WTC11 (cell line): ENCODE data around the gene CGB7. TPM values are rescaled to one million over a fixed set of nuclear protein-coding genes. Genes with fewer than 3 reads are reported as not detected.

Source experiments
- ATAC-seq: fragments of 200-7000 bp; cut with Tn5 transposase; 2 replicates; pipeline ENCODE4 v1.10.0; 2021; ENCODE audit warnings: mild to moderate bottlenecking, moderate library complexity
- CTCF ChIA-PET: fragments of 300-600 bp; sonication (Branson Sonifier 250); formaldehyde crosslinking; loops from one replicate; lab custom pipeline; 2021; ENCODE audit warnings: antibody characterized with exemption; lab: Charles Lee
- POLR2A ChIA-PET: fragments of 350-600 bp; sonication (Branson Sonifier 250); formaldehyde crosslinking; loops from one replicate; lab custom pipeline; 2021; ENCODE audit warnings: antibody characterized with exemption; lab: Charles Lee
- DNase-seq: peaks from one replicate; pipeline ENCODE4 v3.0.0; 2021; ENCODE audit warnings: low spot score
- H3K27ac Mint-ChIP-seq: 2 replicates; pipeline ENCODE4 v1.8.0; 2021; ENCODE audit warnings: mixed read lengths
- H3K27me3 Mint-ChIP-seq: 2 replicates; pipeline ENCODE4 v1.8.0; 2021; ENCODE audit warnings: low read depth, mild to moderate bottlenecking, moderate library complexity, mixed read lengths
- H3K36me3 Mint-ChIP-seq: 2 replicates; pipeline ENCODE4 v1.8.0; 2021; ENCODE audit warnings: mixed read lengths
- H3K4me1 Mint-ChIP-seq: 2 replicates; pipeline ENCODE4 v1.8.0; 2022; ENCODE audit warnings: mixed read lengths
- H3K4me3 Mint-ChIP-seq: 2 replicates; pipeline ENCODE4 v1.8.0; 2021; ENCODE audit warnings: mild to moderate bottlenecking, moderate library complexity, mixed read lengths
- H3K9me3 Mint-ChIP-seq: 2 replicates; pipeline ENCODE4 v1.8.0; 2021; ENCODE audit warnings: mixed read lengths
- ATF1 ChIP-seq: sonication (generic); formaldehyde crosslinking; IDR thresholded peaks from 2 replicates; pipeline ENCODE4 v1.8.1; 2023; ENCODE audit warnings: mild to moderate bottlenecking, moderate library complexity, missing genetic modification reagents
- CREM ChIP-seq: sonication (generic); formaldehyde crosslinking; IDR thresholded peaks from 2 replicates; pipeline ENCODE4 v1.8.1; 2022; ENCODE audit warnings: mild to moderate bottlenecking, missing genetic modification reagents, moderate library complexity
- E2F4 ChIP-seq: sonication (generic); formaldehyde crosslinking; IDR thresholded peaks from 2 replicates; pipeline ENCODE4 v1.8.1; 2022; ENCODE audit warnings: low read depth, mild to moderate bottlenecking, moderate library complexity, missing genetic modification reagents, borderline replicate concordance
- EMX1 ChIP-seq: fragments of 250-450 bp; sonication (Bioruptor Pico); IDR thresholded peaks from 2 replicates; pipeline ENCODE4 v1.8.0; 2021; ENCODE audit warnings: mild to moderate bottlenecking
- ERG ChIP-seq: fragments of 250-450 bp; sonication (Bioruptor Pico); IDR thresholded peaks from 2 replicates; pipeline ENCODE4 v1.8.0; 2021; ENCODE audit warnings: mild to moderate bottlenecking
- FOXK1 ChIP-seq: sonication (generic); formaldehyde crosslinking; IDR thresholded peaks from 2 replicates; pipeline ENCODE4 v1.8.0; 2022; ENCODE audit warnings: mild to moderate bottlenecking, moderate library complexity, missing genetic modification reagents
- HMGA2 ChIP-seq: fragments of 250-450 bp; sonication (Bioruptor Pico); IDR thresholded peaks from 2 replicates; pipeline ENCODE4 v1.4.0; 2021; ENCODE audit warnings: mild to moderate bottlenecking, moderate library complexity
- IRF1 ChIP-seq: sonication (generic); formaldehyde crosslinking; IDR thresholded peaks from 2 replicates; pipeline ENCODE4 v1.8.0; 2023; ENCODE audit warnings: missing genetic modification reagents
- MLX ChIP-seq: sonication (generic); formaldehyde crosslinking; IDR thresholded peaks from 2 replicates; pipeline ENCODE4 v1.8.1; 2023; ENCODE audit warnings: mild to moderate bottlenecking, missing genetic modification reagents, moderate library complexity
- NFE2L1 ChIP-seq: sonication (generic); formaldehyde crosslinking; IDR thresholded peaks from 2 replicates; pipeline ENCODE4 v1.8.1; 2023; ENCODE audit warnings: missing genetic modification reagents
- NR1H2 ChIP-seq: sonication (generic); formaldehyde crosslinking; IDR thresholded peaks from 2 replicates; pipeline ENCODE4 v1.9.0; 2021; ENCODE audit warnings: mild to moderate bottlenecking, moderate library complexity, missing genetic modification reagents
- PREB ChIP-seq: sonication (generic); formaldehyde crosslinking; IDR thresholded peaks from 2 replicates; pipeline ENCODE4 v1.8.1; 2022; ENCODE audit warnings: mild to moderate bottlenecking, missing genetic modification reagents, moderate library complexity, borderline replicate concordance
- SMAD3 ChIP-seq: sonication (generic); formaldehyde crosslinking; IDR thresholded peaks from 2 replicates; pipeline ENCODE4 v1.8.0; 2022; ENCODE audit warnings: missing genetic modification reagents, mild to moderate bottlenecking, borderline replicate concordance
- TP53 ChIP-seq: sonication (generic); formaldehyde crosslinking; IDR thresholded peaks from 2 replicates; pipeline ENCODE4 v1.8.1; 2023; ENCODE audit warnings: mild to moderate bottlenecking, missing genetic modification reagents
- USF1 ChIP-seq: sonication (generic); formaldehyde crosslinking; IDR thresholded peaks from 2 replicates; pipeline ENCODE4 v1.8.0; 2022; ENCODE audit warnings: mild to moderate bottlenecking, missing genetic modification reagents
- ZBTB43 ChIP-seq: sonication (generic); formaldehyde crosslinking; IDR thresholded peaks from 2 replicates; pipeline ENCODE4 v1.8.1; 2023; ENCODE audit warnings: mild to moderate bottlenecking, missing genetic modification reagents
- ZNF416 ChIP-seq: fragments of 250-450 bp; sonication (Bioruptor Pico); IDR thresholded peaks from 2 replicates; pipeline ENCODE4 v1.9.0; 2021; ENCODE audit warnings: mild to moderate bottlenecking, inconsistent platforms
- ZNF425 ChIP-seq: fragments of 250-450 bp; sonication (Bioruptor Pico); conservative IDR thresholded peaks from 2 replicates; pipeline ENCODE4 v1.9.0; 2021; ENCODE audit warnings: mild to moderate bottlenecking
- ZNF532 ChIP-seq: fragments of 250-450 bp; sonication (Bioruptor Pico); IDR thresholded peaks from 2 replicates; pipeline ENCODE4 v1.9.0; 2021; ENCODE audit warnings: mild to moderate bottlenecking, borderline replicate concordance
- total RNA-seq: library from RNA; stranded (reverse); gene quantifications from 3 replicates; pipeline ENCODE4 v1.2.3, GENCODE V29; 2021

CGB7 gene
- total RNA-seq, 1 experiment from 2014 or later, result 1.6 TPM

GRCh38 chr19:49011194-49011593 lies 46.4 kb downstream of the CGB7 start (continued):
- TF ChIP-seq ZNF425, result no peak
- no peak for TF ChIP-seq NFE2L1 (CRISPR knock-in tag)
- TF ChIP-seq MLX (CRISPR knock-in tag), result no peak
- TF ChIP-seq IRF1 (CRISPR knock-in tag), result no peak
- no peak for TF ChIP-seq E2F4 (CRISPR knock-in tag)
- TF ChIP-seq, all 79 proteins: peak for 0

GRCh38 chr19:49010453-49010852 lies 47.1 kb downstream of the CGB7 start:
- Mint-ChIP-seq H3K4me3 (no peak overlapping the region), H3K27ac (no peak overlapping the region), H3K36me3 (peaks cover 42% of the 10 kb centered on the region), H3K4me1 (no peaks in the 10 kb centered on the region), H3K9me3 (no peaks in the 10 kb centered on the region), H3K27me3 (no peaks in the 10 kb centered on the region)
- POLR2A ChIA-PET, result no interaction called here
- CTCF ChIA-PET, result interaction anchor here (1.3 to 3.4 kb wide), 3 partner anchors 10 to 87 kb away, joined by 3 to 30 read pairs (median 7); no protein-coding TSS in a partner anchor
- no peak for DNase-seq
- ATAC-seq, result no peak
- TF ChIP-seq EMX1 (CRISPR knock-in tag) (no peak), ZBTB43 (CRISPR knock-in tag) (no peak), ZNF532 (no peak), SMAD3 (CRISPR knock-in tag) (no peak), USF1 (CRISPR knock-in tag) (no peak), ERG (no peak), ZNF425 (no peak), HMGA2 (CRISPR knock-in tag) (no peak), FOXK1 (CRISPR knock-in tag) (no peak), NR1H2 (CRISPR knock-in tag) (no peak), ATF1 (CRISPR knock-in tag) (no peak), ZNF416 (CRISPR knock-in tag) (no peak), PREB (no peak), TP53 (CRISPR knock-in tag) (no peak), CREM (CRISPR knock-in tag) (no peak)
